ENCODE data around the gene HIC1.

HIC1 gene

DNA sequence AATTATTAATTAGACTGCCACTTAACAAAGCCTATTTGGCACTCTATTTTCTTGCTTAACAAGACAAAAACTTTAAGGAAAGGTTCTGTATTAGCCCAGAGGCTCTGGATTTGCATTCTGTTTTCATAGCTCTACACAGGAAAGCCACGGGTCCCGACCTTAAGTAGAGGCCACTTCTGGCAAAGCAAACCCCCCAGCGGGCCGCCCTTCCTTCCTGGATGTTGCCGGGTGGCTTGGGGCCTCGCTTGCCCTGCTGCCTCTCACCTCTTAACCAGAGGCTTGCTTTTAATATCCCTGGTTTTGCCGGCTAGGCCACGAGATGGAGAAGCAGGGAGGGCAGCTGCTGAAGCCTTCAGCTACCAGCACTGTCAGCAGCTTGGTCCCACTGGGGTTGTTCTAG lies 34.2 kb upstream of the HIC1 start:
- Mint-ChIP-seq H3K9me3 (no peaks in the 10 kb centered on the region), H3K4me1 (peaks cover 16% of the 10 kb centered on the region), H3K4me3 (no peak overlapping the region), H3K36me3 (no peaks in the 10 kb centered on the region), H3K27ac (no peak overlapping the region)
- DNase-seq (ENCODE audit: low spot score in 2 of 2) = no peak
- ATAC-seq = no peak

DNA sequence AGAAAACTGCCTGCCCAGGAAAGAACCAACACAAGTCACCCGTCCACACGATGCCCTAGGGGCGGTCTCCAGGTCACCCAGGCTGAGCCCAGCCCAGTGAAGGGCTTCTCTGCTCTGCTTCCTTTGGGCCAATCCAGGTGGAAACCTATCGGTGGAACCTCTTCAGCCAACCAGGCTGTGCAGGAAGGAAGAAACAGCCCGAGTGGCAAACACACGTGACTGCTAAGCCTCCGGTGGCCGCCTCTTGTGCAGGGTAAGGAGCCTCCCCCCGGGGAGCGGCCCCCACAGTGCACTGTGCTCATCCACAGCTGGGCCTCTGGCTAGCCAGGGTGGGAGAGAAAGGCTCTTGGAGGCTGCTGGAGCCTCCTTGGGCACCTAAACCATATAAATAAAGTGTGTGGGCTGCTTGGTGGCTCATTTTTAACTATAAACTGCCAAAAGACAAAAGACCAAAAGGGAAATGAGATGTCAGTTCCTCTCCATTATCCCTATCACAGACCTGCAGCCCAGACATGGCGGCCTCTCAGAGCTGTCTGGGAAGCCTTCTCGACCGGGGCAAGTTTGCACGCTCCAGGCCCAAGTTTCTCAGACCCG lies 32.2 kb upstream of the HIC1 start:
- Mint-ChIP-seq H3K9me3 (no peaks in the 10 kb centered on the region), H3K4me1 (peaks cover 20% of the 10 kb centered on the region), H3K36me3 (no peaks in the 10 kb centered on the region), H3K4me3 (peak overlapping the region; percentile 66), H3K27ac (no peak overlapping the region)
- no peak for DNase-seq (ENCODE audit: low spot score in 2 of 2)
- ATAC-seq = no peak

GRCh38 chr17:2023256-2023655 lies 31.6 kb upstream of the HIC1 start:
- no peak for ATAC-seq
- H3K27ac Mint-ChIP-seq = no peak overlapping the region
- peak overlapping the region; percentile 66 for H3K4me3 Mint-ChIP-seq

GRCh38 chr17:2023692-2024571 lies 31.0 kb upstream of the HIC1 start:
- Mint-ChIP-seq H3K27ac (no peak overlapping the region), H3K9me3 (no peaks in the 10 kb centered on the region), H3K4me3 (peak overlapping the region; percentile 66), H3K4me1 (peaks cover 11% of the 10 kb centered on the region), H3K36me3 (no peaks in the 10 kb centered on the region)
- DNase-seq (ENCODE audit: low spot score in 2 of 2) (no peak), ATAC-seq (peak; percentile 14)

More at GRCh38 chr17:2023256-2023655, 31.6 kb upstream of the HIC1 start:
- DNase-seq (ENCODE audit: low spot score in 2 of 2) = no peak
- H3K36me3 Mint-ChIP-seq = no peaks in the 10 kb centered on the region
- H3K4me1 Mint-ChIP-seq = peaks cover 15% of the 10 kb centered on the region
- no peaks in the 10 kb centered on the region for H3K9me3 Mint-ChIP-seq

DNA sequence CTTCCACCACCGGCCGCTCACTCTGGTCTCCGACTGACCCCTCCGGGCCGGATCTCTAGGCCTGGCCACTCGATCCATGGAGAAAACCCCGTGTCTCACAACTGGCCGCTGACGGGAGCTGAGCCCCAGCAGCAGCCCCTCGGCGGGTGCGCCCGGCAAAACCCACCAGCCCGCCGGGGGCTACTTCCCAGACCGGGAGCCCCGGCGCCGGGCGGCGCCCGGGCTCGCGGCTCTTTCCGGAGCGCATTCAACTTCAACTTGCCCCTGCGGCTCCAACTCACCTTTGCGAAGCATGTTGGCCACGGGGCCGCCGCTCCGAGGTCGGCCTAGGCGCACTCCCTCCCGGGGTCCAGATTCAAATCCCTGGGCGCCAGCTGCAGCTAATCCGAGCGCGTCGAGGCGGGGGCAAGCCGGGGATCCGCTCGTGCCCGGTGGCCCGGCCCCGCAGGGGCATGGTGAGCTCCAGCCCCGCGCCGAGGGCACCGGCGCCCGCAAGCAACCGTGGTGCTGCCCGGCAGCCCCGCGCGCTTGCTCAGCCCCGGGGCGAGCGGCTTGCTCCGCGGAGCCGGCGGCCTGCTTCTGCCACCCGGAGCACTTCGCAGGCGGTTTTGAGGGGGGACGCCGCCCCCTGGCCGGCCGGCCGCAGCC lies 30.2 kb upstream of the HIC1 start:
- H3K9me3 Mint-ChIP-seq = no peaks in the 10 kb centered on the region
- no peaks in the 10 kb centered on the region for H3K36me3 Mint-ChIP-seq
- no peak overlapping the region for H3K27ac Mint-ChIP-seq
- no peak for DNase-seq (ENCODE audit: low spot score in 2 of 2)
- peaks cover 11% of the 10 kb centered on the region for H3K4me1 Mint-ChIP-seq
- no peak for ATAC-seq
- H3K4me3 Mint-ChIP-seq = peak overlapping the region; percentile 66

GRCh38 chr17:2025220-2025621 lies 29.7 kb upstream of the HIC1 start, which contains the start of gene RTN4RL1:
Gene RTN4RL1 (minus strand): TSS chr17:2025334. CDS start chr17:2024865, 469 bp downstream.
- Mint-ChIP-seq H3K9me3 (no peaks in the 10 kb centered on the region), H3K4me1 (peaks cover 11% of the 10 kb centered on the region), H3K36me3 (peaks cover 3% of the 10 kb centered on the region), H3K4me3 (peak within 1 kb of the TSS; percentile 66), H3K27ac (no peak within 1 kb of the TSS)
- DNase-seq (ENCODE audit: low spot score in 2 of 2) (peak; percentile 25 to 67), ATAC-seq (no peak)

DNA sequence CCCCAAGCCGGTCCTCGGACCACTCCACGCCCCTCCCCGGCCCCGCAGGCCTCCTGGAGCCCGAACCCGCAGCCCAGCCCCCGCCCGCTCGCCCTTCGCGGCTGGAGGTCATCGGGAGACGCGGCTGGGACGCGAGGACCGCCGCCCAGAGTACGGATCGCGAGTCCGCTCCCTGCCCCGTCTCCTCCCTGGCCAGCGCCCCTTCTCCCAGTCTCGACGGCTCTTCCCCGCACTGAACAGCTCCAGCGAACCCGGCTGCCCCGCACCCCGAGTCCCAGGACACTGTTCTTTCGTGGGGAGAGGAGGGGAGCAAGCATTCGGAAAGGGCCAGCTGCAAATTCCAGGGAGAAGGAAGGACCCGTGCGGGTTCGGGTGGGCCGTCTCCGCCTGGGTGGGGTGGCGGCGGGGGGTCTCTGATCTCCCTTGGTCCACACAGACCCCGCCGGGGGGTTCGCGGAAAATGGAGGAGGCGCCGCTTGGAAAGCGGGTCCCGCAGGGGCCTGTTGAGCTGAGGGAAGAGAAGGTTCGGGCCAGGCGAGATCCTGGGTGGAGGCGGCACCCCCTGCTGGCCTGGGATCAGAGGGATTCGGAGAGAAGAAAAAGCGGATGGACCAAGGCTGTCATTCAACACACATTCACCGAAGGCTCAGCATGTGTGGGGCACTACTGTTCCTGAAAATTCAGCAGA lies 29.1 kb upstream of the HIC1 start:
- peaks cover 13% of the 10 kb centered on the region for H3K4me1 Mint-ChIP-seq
- peak overlapping the region; percentile 66 for H3K4me3 Mint-ChIP-seq
- H3K27ac Mint-ChIP-seq = no peak overlapping the region
- ATAC-seq (no peak), DNase-seq (ENCODE audit: low spot score in 2 of 2) (no peak)
- H3K36me3 Mint-ChIP-seq = peaks cover 6% of the 10 kb centered on the region
- H3K9me3 Mint-ChIP-seq = no peaks in the 10 kb centered on the region

GRCh38 chr17:2027528-2028233 lies 27.2 kb upstream of the HIC1 start:
- ATAC-seq = no peak
- DNase-seq (ENCODE audit: low spot score in 2 of 2) = no peak
- H3K4me1 Mint-ChIP-seq = peaks cover 17% of the 10 kb centered on the region
- no peak overlapping the region for H3K27ac Mint-ChIP-seq
- H3K9me3 Mint-ChIP-seq = no peaks in the 10 kb centered on the region
- H3K4me3 Mint-ChIP-seq = no peak overlapping the region
- H3K36me3 Mint-ChIP-seq = peaks cover 6% of the 10 kb centered on the region

- ATAC-seq (no peak), DNase-seq (ENCODE audit: low spot score in 2 of 2) (no peak)
These were observed 26.7 kb upstream of the HIC1 start for GRCh38 chr17:2028234-2028614.

DNA sequence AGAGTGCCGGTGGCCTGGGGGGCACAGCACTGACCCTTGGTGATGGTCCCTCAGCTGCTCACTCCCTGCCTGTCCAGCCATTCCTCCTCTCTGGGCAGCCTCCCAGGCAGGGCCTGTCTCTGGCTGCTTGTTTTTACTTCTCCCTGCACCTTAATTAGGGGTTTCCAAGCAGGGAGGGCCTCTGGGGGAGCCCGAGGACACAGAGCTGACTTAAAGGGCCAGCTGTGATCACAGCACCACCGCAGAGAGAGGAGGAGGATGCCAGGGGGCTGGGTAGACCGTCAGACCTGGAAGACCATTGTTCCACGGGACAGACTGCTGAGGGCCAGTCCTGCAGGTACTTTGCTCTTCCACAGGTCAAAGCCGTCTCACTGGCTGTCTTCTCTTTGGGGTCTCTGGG lies 26.2 kb upstream of the HIC1 start:
- ATAC-seq = no peak
- no peak for DNase-seq (ENCODE audit: low spot score in 2 of 2)
- Mint-ChIP-seq H3K27ac (no peak overlapping the region), H3K4me3 (no peak overlapping the region), H3K4me1 (peaks cover 17% of the 10 kb centered on the region), H3K36me3 (peaks cover 6% of the 10 kb centered on the region), H3K9me3 (no peaks in the 10 kb centered on the region)

More at GRCh38 chr17:2028234-2028614, 26.7 kb upstream of the HIC1 start:
- Mint-ChIP-seq H3K36me3 (peaks cover 6% of the 10 kb centered on the region), H3K4me3 (no peak overlapping the region), H3K4me1 (peaks cover 17% of the 10 kb centered on the region), H3K27ac (no peak overlapping the region), H3K9me3 (no peaks in the 10 kb centered on the region)

GRCh38 chr17:2029911-2030778 lies 24.8 kb upstream of the HIC1 start, which contains the start of gene DPH1:
Gene DPH1 (plus strand): TSS chr17:2030153. CDS start chr17:2030170, 17 bp downstream.
- peak; percentile 91 for ATAC-seq

GRCh38 chr17:2030779-2031163 lies 24.1 kb upstream of the HIC1 start:
- ATAC-seq (peak; percentile 22), DNase-seq (ENCODE audit: low spot score in 2 of 2) (no peak)
- Mint-ChIP-seq H3K9me3 (no peaks in the 10 kb centered on the region), H3K4me3 (peak overlapping the region; percentile 91), H3K36me3 (peaks cover 6% of the 10 kb centered on the region), H3K27ac (peak overlapping the region; percentile 80), H3K4me1 (peaks cover 12% of the 10 kb centered on the region)

More at GRCh38 chr17:2029911-2030778, 24.8 kb upstream of the HIC1 start, which contains the start of gene DPH1:
- peak within 1 kb of the TSS; percentile 80 for H3K27ac Mint-ChIP-seq
- DNase-seq (ENCODE audit: low spot score in 2 of 2) = peak; percentile 83 to 94
- peaks cover 6% of the 10 kb centered on the region for H3K36me3 Mint-ChIP-seq
- peaks cover 17% of the 10 kb centered on the region for H3K4me1 Mint-ChIP-seq
- peak within 1 kb of the TSS; percentile 91 for H3K4me3 Mint-ChIP-seq
- no peaks in the 10 kb centered on the region for H3K9me3 Mint-ChIP-seq

DNA sequence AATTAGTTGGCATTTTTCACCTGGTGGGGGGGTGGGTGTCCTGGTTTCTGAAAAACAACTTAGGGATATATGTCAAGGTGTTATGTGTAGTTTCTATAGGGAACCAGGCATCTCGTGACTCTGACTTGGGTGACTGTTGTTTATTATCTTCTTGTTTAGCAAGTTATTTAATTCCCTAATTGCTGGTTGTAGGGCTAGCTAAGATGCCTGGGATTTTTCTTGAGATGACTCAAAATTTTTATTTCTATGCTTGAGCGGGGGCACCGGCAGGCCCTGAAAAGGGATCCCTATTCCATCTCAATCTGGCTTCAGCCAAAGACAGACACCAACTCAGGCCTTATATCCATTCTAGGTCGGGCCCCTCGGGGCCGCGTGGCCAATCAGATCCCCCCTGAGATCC lies 21.8 kb upstream of the HIC1 start:
- ATAC-seq = no peak
- no peak for DNase-seq (ENCODE audit: low spot score in 2 of 2)
- H3K4me3 Mint-ChIP-seq = no peak overlapping the region
- H3K9me3 Mint-ChIP-seq = no peaks in the 10 kb centered on the region
- H3K4me1 Mint-ChIP-seq = peaks cover 6% of the 10 kb centered on the region
- H3K36me3 Mint-ChIP-seq = peaks cover 27% of the 10 kb centered on the region
- H3K27ac Mint-ChIP-seq = no peak overlapping the region

GRCh38 chr17:2034157-2034556 lies 20.7 kb upstream of the HIC1 start:
- DNase-seq (ENCODE audit: low spot score in 2 of 2) = no peak

More at GRCh38 chr17:2034157-2034556, 20.7 kb upstream of the HIC1 start:
- Mint-ChIP-seq H3K27ac (no peak overlapping the region), H3K4me3 (no peak overlapping the region), H3K9me3 (no peaks in the 10 kb centered on the region), H3K36me3 (peaks cover 37% of the 10 kb centered on the region), H3K4me1 (peaks cover 6% of the 10 kb centered on the region)
- no peak for ATAC-seq

All from stimulated activated effector memory CD8-positive, alpha-beta T cell treated with anti-CD3 and anti-CD28 coated beads, Interleukin-12 subunit alpha, Interleukin-12 subunit beta, amount 100 ng/mL, for 72 hours (primary cell).